ENCODE measurements around the gene DUSP9.
A peak's percentile ranks its signal among the peaks of the same experiment; 100 is the strongest.

DUSP9 gene

GRCh38 chrX:153638041-153638371 is 9.0 kb upstream of the DUSP9 start:
- Histone ChIP-seq H3K4me2 (ENCODE audit: insufficient read depth, low read length) (no peak overlapping the region), H2AFZ (ENCODE audit: low read depth, low read length) (no peak overlapping the region), H3K36me3 (ENCODE audit: insufficient read depth, low read length) (no peaks in the 10 kb centered on the region), H3K9me3 (ENCODE audit: insufficient read depth, low read length, severe bottlenecking) (no peaks in the 10 kb centered on the region), H3K27ac (ENCODE audit: low read length) (no peak overlapping the region), H3K4me1 (ENCODE audit: insufficient read depth, low read length) (peaks cover 5% of the 10 kb centered on the region), H3K4me3 (ENCODE audit: low read depth in 1 of 2, low read length in 2 of 2) (no peak overlapping the region), H3K27me3 (ENCODE audit: insufficient read depth, low read length, poor library complexity) (no peaks in the 10 kb centered on the region), H3K79me2 (ENCODE audit: insufficient read depth, low read length) (no peaks in the 10 kb centered on the region), H4K20me1 (ENCODE audit: insufficient read depth, low read length) (no peaks in the 10 kb centered on the region), H3K9ac (ENCODE audit: low read depth, low read length) (no peak overlapping the region)
- DNase-seq (no peak), ATAC-seq (ENCODE audit: insufficient read depth, low read depth) (no peak)
- no peak for TF ChIP-seq EZH2 (IDR thresholded peaks at IDR 0.05; ENCODE audit: borderline replicate concordance, low read depth, low read length, severe bottlenecking)
- TF ChIP-seq, protein P1, sequence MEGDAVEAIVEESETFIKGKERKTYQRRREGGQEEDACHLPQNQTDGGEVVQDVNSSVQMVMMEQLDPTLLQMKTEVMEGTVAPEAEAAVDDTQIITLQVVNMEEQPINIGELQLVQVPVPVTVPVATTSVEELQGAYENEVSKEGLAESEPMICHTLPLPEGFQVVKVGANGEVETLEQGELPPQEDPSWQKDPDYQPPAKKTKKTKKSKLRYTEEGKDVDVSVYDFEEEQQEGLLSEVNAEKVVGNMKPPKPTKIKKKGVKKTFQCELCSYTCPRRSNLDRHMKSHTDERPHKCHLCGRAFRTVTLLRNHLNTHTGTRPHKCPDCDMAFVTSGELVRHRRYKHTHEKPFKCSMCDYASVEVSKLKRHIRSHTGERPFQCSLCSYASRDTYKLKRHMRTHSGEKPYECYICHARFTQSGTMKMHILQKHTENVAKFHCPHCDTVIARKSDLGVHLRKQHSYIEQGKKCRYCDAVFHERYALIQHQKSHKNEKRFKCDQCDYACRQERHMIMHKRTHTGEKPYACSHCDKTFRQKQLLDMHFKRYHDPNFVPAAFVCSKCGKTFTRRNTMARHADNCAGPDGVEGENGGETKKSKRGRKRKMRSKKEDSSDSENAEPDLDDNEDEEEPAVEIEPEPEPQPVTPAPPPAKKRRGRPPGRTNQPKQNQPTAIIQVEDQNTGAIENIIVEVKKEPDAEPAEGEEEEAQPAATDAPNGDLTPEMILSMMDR (IDR thresholded peaks at IDR 0.05; ENCODE audit: borderline replicate concordance, extremely low read depth, low read length, poor library complexity, severe bottlenecking), result no peak

GRCh38 chrX:153638436-153639176 is 8.4 kb upstream of the DUSP9 start:
- Histone ChIP-seq H3K4me1 (ENCODE audit: insufficient read depth, low read length) (peaks cover 6% of the 10 kb centered on the region), H3K4me3 (ENCODE audit: low read depth in 1 of 2, low read length in 2 of 2) (no peak overlapping the region), H3K27ac (ENCODE audit: low read length) (no peak overlapping the region), H3K79me2 (ENCODE audit: insufficient read depth, low read length) (no peaks in the 10 kb centered on the region), H3K9ac (ENCODE audit: low read depth, low read length) (no peak overlapping the region), H4K20me1 (ENCODE audit: insufficient read depth, low read length) (no peaks in the 10 kb centered on the region), H2AFZ (ENCODE audit: low read depth, low read length) (no peak overlapping the region), H3K36me3 (ENCODE audit: insufficient read depth, low read length) (no peaks in the 10 kb centered on the region), H3K9me3 (ENCODE audit: insufficient read depth, low read length, severe bottlenecking) (no peaks in the 10 kb centered on the region), H3K4me2 (ENCODE audit: insufficient read depth, low read length) (no peak overlapping the region), H3K27me3 (ENCODE audit: insufficient read depth, low read length, poor library complexity) (no peaks in the 10 kb centered on the region)
- peak; percentile 53 for ATAC-seq (ENCODE audit: insufficient read depth, low read depth)
- TF ChIP-seq, protein P1 (IDR thresholded peaks at IDR 0.05; ENCODE audit: borderline replicate concordance, extremely low read depth, low read length, poor library complexity, severe bottlenecking), result no peak
- peak; percentile 24 for DNase-seq

GRCh38 chrX:153639177-153640044 is 7.6 kb upstream of the DUSP9 start:
- Histone ChIP-seq H3K9me3 (ENCODE audit: insufficient read depth, low read length, severe bottlenecking) (no peaks in the 10 kb centered on the region), H3K27ac (ENCODE audit: low read length) (no peak overlapping the region), H3K79me2 (ENCODE audit: insufficient read depth, low read length) (no peaks in the 10 kb centered on the region), H3K4me3 (ENCODE audit: low read depth in 1 of 2, low read length in 2 of 2) (no peak overlapping the region), H2AFZ (ENCODE audit: low read depth, low read length) (no peak overlapping the region), H4K20me1 (ENCODE audit: insufficient read depth, low read length) (no peaks in the 10 kb centered on the region), H3K4me2 (ENCODE audit: insufficient read depth, low read length) (no peak overlapping the region), H3K9ac (ENCODE audit: low read depth, low read length) (no peak overlapping the region), H3K36me3 (ENCODE audit: insufficient read depth, low read length) (no peaks in the 10 kb centered on the region), H3K27me3 (ENCODE audit: insufficient read depth, low read length, poor library complexity) (no peaks in the 10 kb centered on the region), H3K4me1 (ENCODE audit: insufficient read depth, low read length) (peaks cover 6% of the 10 kb centered on the region)
- no peak for TF ChIP-seq EZH2 (IDR thresholded peaks at IDR 0.05; ENCODE audit: borderline replicate concordance, low read depth, low read length, severe bottlenecking)
- TF ChIP-seq, protein P1 (IDR thresholded peaks at IDR 0.05; ENCODE audit: borderline replicate concordance, extremely low read depth, low read length, poor library complexity, severe bottlenecking), result no peak
- ATAC-seq (ENCODE audit: insufficient read depth, low read depth), result no peak
- no peak for DNase-seq

Measured in DND-41 (cell line).